CD4-positive, alpha-beta T cell (primary cell): Measurements from ENCODE around the gene DNAJB13. TPM values are rescaled to one million over a fixed set of nuclear protein-coding genes. Genes with fewer than 3 reads are reported as not detected.

Experiments
- ATAC-seq: fragments of 200-7000 bp; cut with Tn5 transposase; one replicate; pipeline ENCODE4 v1.10.0; 2022; ENCODE audit warnings: mild to moderate bottlenecking; ENCODE audit not compliant: poor library complexity
- CTCF ChIA-PET: fragments of 350-600 bp; sonication (Branson Sonifier 250); formaldehyde crosslinking; loops from one replicate; lab custom pipeline; 2021; ENCODE audit warnings: antibody characterized with exemption, inconsistent platforms; lab: Charles Lee
- POLR2A ChIA-PET: fragments of 350-600 bp; sonication (Branson Sonifier 250); formaldehyde crosslinking; loops from one replicate; lab custom pipeline; 2021; ENCODE audit warnings: antibody characterized with exemption, inconsistent platforms; lab: Charles Lee
- DNase-seq, 14 experiments: peaks; one replicate each; pipeline ENCODE4 v3.0.0-alpha.2; 2013 to 2020; ENCODE audit warnings: mixed read lengths in 2 of 14
- H3K27ac ChIP-seq, 2 donors: one replicate each; pipeline versions ENCODE4 v1.5.1 to v1.7.0; 2013; ENCODE audit warnings: low read length in 2 of 2, low read depth in 1 of 2, mild to moderate bottlenecking in 1 of 2
- H3K27me3 ChIP-seq, 2 experiments: 1 replicate in 1 of 2; 2 replicates in 1 of 2; pipeline versions ENCODE4 v1.6.1 to v1.7.0; 2013; ENCODE audit warnings: low read length in 2 of 2, control low read depth in 1 of 2, mild to moderate bottlenecking in 1 of 2, moderate library complexity in 1 of 2; ENCODE audit not compliant: insufficient read depth in 2 of 2, control insufficient read depth in 1 of 2
- H3K36me3 ChIP-seq: one replicate; pipeline ENCODE4 v1.6.1; 2013; ENCODE audit warnings: low read length, control low read depth; ENCODE audit not compliant: insufficient read depth
- H3K4me1 ChIP-seq: one replicate; pipeline ENCODE4 v1.6.1; 2013; ENCODE audit warnings: low read length, control low read depth; ENCODE audit not compliant: insufficient read depth
- H3K4me3 ChIP-seq: one replicate; pipeline ENCODE4 v1.5.1; 2013; ENCODE audit warnings: mild to moderate bottlenecking, low read length, moderate library complexity
- H3K9me3 ChIP-seq, 2 experiments: 1 replicate in 1 of 2; 2 replicates in 1 of 2; pipeline versions ENCODE4 v1.6.1 to v1.7.0; 2013; ENCODE audit warnings: low read length in 2 of 2, mild to moderate bottlenecking in 2 of 2, control low read depth in 1 of 2, moderate library complexity in 1 of 2; ENCODE audit not compliant: control insufficient read depth in 1 of 2, insufficient read depth in 1 of 2
- H3K27ac Mint-ChIP-seq: one replicate; pipeline ENCODE4 v1.8.0; 2020; ENCODE audit warnings: mixed read lengths
- H3K27me3 Mint-ChIP-seq: one replicate; pipeline ENCODE4 v1.8.0; 2021; ENCODE audit warnings: mixed read lengths
- H3K36me3 Mint-ChIP-seq: one replicate; pipeline ENCODE4 v1.8.0; 2021; ENCODE audit warnings: low read depth, mixed read lengths
- H3K4me1 Mint-ChIP-seq: one replicate; pipeline ENCODE4 v1.8.0; 2021; ENCODE audit warnings: low read depth, mixed read lengths
- H3K4me3 Mint-ChIP-seq: one replicate; pipeline ENCODE4 v1.8.0; 2020; ENCODE audit warnings: mild to moderate bottlenecking, mixed read lengths
- H3K9me3 Mint-ChIP-seq: one replicate; pipeline ENCODE4 v1.8.0; 2020; ENCODE audit warnings: mixed read lengths
- CTCF ChIP-seq: fragments of 200-600 bp; IDR thresholded peaks from one replicate; pipeline ENCODE4 v1.8.0; 2022; ENCODE audit warnings: antibody characterized with exemption, mild to moderate bottlenecking
- intact Hi-C, 2 experiments: fragments of 100-400 bp; cut with DNase I in 1 of 2; cut with micrococcal nuclease in 1 of 2; formaldehyde crosslinking; loops; one replicate each; pipeline versions ENCODE4 v1.15.1 to v1.9.0; 2023 to 2025; cut with DNase I, micrococcal nuclease
- polyA plus RNA-seq, 2 donors: library from polyadenylated mRNA; unstranded; fragments of 120-200 nt; gene quantifications; one replicate each; pipeline ENCODE4 v1.2.1, GENCODE V29; 2013
- total RNA-seq, 174 experiments: library from RNA in 2 of 174; stranded (reverse) in 2 of 174; gene quantifications; one replicate each; pipeline ENCODE4 v1.2.3 and lab custom pipeline; 2021 to 2026

The DNAJB13 gene
- total RNA-seq (not detected), total RNA-seq (lab: John Stamatoyannopoulos, UW) (0 to 0.54 (median 0.14) reads per million in 172 experiments)
- polyA plus RNA-seq (2013, experiment 1 of 2), result 1.5 TPM
- 3.8 TPM for polyA plus RNA-seq (2013, experiment 2 of 2)

- CTCF ChIA-PET, result no interaction called here
Observed at GRCh38 chr11:73950869-73951710, at the start of gene DNAJB13. DNAJB13 (plus strand) TSS chr11:73951026; CDS start chr11:73951070, 44 bp downstream.

GRCh38 chr11:73902303-73902702 lies 48.5 kb upstream of the DNAJB13 start:
- H3K4me1 Mint-ChIP-seq, result no peaks in the 10 kb centered on the region

More at GRCh38 chr11:73950869-73951710, at the start of gene DNAJB13:
- Histone ChIP-seq H3K4me3 (no peak within 1 kb of the TSS), H3K9me3 (no peaks in the 10 kb centered on the region), H3K4me1 (no peaks in the 10 kb centered on the region), H3K36me3 (no peaks in the 10 kb centered on the region), H3K27ac (no peak within 1 kb of the TSS), H3K27me3 (no peaks in the 10 kb centered on the region)
- intact Hi-C loops, result no loop called here
- Mint-ChIP-seq H3K9me3 (no peaks in the 10 kb centered on the region), H3K27ac (no peak within 1 kb of the TSS), H3K4me1 (no peaks in the 10 kb centered on the region), H3K36me3 (no peaks in the 10 kb centered on the region), H3K4me3 (no peak within 1 kb of the TSS), H3K27me3 (peaks cover 4% of the 10 kb centered on the region)
- DNase-seq (peak in 2 of 14 experiments; percentile 45 to 57), ATAC-seq (peak; percentile 49)
- no peak for TF ChIP-seq CTCF
- POLR2A ChIA-PET, result no interaction called here

GRCh38 chr11:73907191-73907590 lies 43.6 kb upstream of the DNAJB13 start:
- H3K36me3 ChIP-seq, result peaks cover 43% of the 10 kb centered on the region
- H3K4me3 ChIP-seq, result no peak overlapping the region
- ChIA-PET CTCF (no interaction called here), POLR2A (no interaction called here)
- no peak overlapping the region for H3K27ac Mint-ChIP-seq
- H3K27me3 Mint-ChIP-seq, result no peaks in the 10 kb centered on the region
- H3K4me3 Mint-ChIP-seq, result no peak overlapping the region
- no peaks in the 10 kb centered on the region for H3K4me1 ChIP-seq
- no peak for TF ChIP-seq CTCF
- H3K9me3 ChIP-seq, result no peaks in the 10 kb centered on the region
- no peaks in the 10 kb centered on the region for H3K9me3 Mint-ChIP-seq
- H3K27ac ChIP-seq, result no peak overlapping the region
- DNase-seq, result peak in 2 of 14 experiments; percentile 5 to 18
- H3K36me3 Mint-ChIP-seq, result peaks cover 76% of the 10 kb centered on the region
- no peaks in the 10 kb centered on the region for H3K4me1 Mint-ChIP-seq
- H3K27me3 ChIP-seq, result no peaks in the 10 kb centered on the region
- no peak for ATAC-seq
- intact Hi-C loops, result no loop called here

More at GRCh38 chr11:73902303-73902702, 48.5 kb upstream of the DNAJB13 start:
- H3K27ac Mint-ChIP-seq, result no peak overlapping the region
- no peak for TF ChIP-seq CTCF
- Histone ChIP-seq H3K27ac (no peak overlapping the region), H3K4me3 (no peak overlapping the region), H3K4me1 (no peaks in the 10 kb centered on the region), H3K9me3 (no peaks in the 10 kb centered on the region), H3K27me3 (no peaks in the 10 kb centered on the region), H3K36me3 (peaks cover 32% of the 10 kb centered on the region)
- intact Hi-C loops, result no loop called here
- no peak for ATAC-seq
- H3K4me3 Mint-ChIP-seq, result no peak overlapping the region
- CTCF ChIA-PET, result interaction anchor here (0.6 kb wide), 1 partner anchor 29 kb away, joined by 3 read pairs; no protein-coding TSS in a partner anchor
- no peak for DNase-seq
- no peaks in the 10 kb centered on the region for H3K27me3 Mint-ChIP-seq
- POLR2A ChIA-PET, result no interaction called here
- H3K36me3 Mint-ChIP-seq, result peaks cover 72% of the 10 kb centered on the region
- H3K9me3 Mint-ChIP-seq, result no peaks in the 10 kb centered on the region
